MM.1S (cell line): ENCODE results near the gene MAP2.

Experiments
- DNase-seq: peaks from one replicate; pipeline ENCODE4 v3.0.0-alpha.2; 2015
- H2AFZ ChIP-seq: fragments of 300-600 bp; sonication (generic); 2 replicates; pipeline ENCODE4 v1.6.0; 2016; ENCODE audit warnings: antibody characterized with exemption, low read length
- H3F3A ChIP-seq: fragments of 300-600 bp; sonication (generic); 2 replicates; pipeline ENCODE4 v1.6.1; 2016; ENCODE audit warnings: mild to moderate bottlenecking, antibody characterized with exemption, low read length, moderate library complexity, mixed read lengths; ENCODE audit not compliant: insufficient read depth
- H3K27ac ChIP-seq: fragments of 300-600 bp; sonication (generic); 2 replicates; pipeline ENCODE4 v1.5.1; 2016; ENCODE audit warnings: mild to moderate bottlenecking, low read length
- H3K27me3 ChIP-seq: fragments of 300-600 bp; sonication (generic); replicated peaks from 2 replicates; pipeline ENCODE4 v1.6.0; 2016; ENCODE audit warnings: low read length; ENCODE audit not compliant: insufficient read depth
- H3K36me3 ChIP-seq: fragments of 300-600 bp; sonication (generic); replicated peaks from 2 replicates; pipeline ENCODE4 v1.6.1; 2016; ENCODE audit warnings: mild to moderate bottlenecking, low read length, mixed read lengths; ENCODE audit not compliant: insufficient read depth
- H3K4me1 ChIP-seq: fragments of 300-600 bp; sonication (generic); 2 replicates; pipeline ENCODE4 v1.6.1; 2016; ENCODE audit warnings: low read length, mixed read lengths
- H3K4me2 ChIP-seq: fragments of 300-600 bp; sonication (generic); 2 replicates; pipeline ENCODE4 v1.6.0; 2016; ENCODE audit warnings: low read depth, low read length
- H3K4me3 ChIP-seq: fragments of 300-600 bp; sonication (generic); 2 replicates; pipeline ENCODE4 v1.5.1; 2016; ENCODE audit warnings: low read length, mixed read lengths
- H3K79me2 ChIP-seq: fragments of 300-600 bp; sonication (generic); 2 replicates; pipeline ENCODE4 v1.6.1; 2016; ENCODE audit warnings: mixed run types, low read length, mixed read lengths
- H3K9ac ChIP-seq: fragments of 300-600 bp; sonication (generic); 2 replicates; pipeline ENCODE4 v1.6.1; 2016; ENCODE audit warnings: low read length, mixed read lengths
- H3K9me2 ChIP-seq: fragments of 300-600 bp; sonication (generic); replicated peaks from 2 replicates; pipeline ENCODE4 v1.6.1; 2016; ENCODE audit warnings: mild to moderate bottlenecking, low read length, mixed read lengths; ENCODE audit not compliant: insufficient read depth
- H3K9me3 ChIP-seq: fragments of 300-600 bp; sonication (generic); replicated peaks from 2 replicates; pipeline ENCODE4 v1.6.1; 2016; ENCODE audit warnings: mild to moderate bottlenecking, low read length, mixed read lengths; ENCODE audit not compliant: insufficient read depth
- H4K20me1 ChIP-seq: fragments of 300-600 bp; sonication (generic); 2 replicates; pipeline ENCODE4 v1.6.1; 2016; ENCODE audit warnings: mild to moderate bottlenecking, low read length, moderate library complexity, mixed read lengths; ENCODE audit not compliant: insufficient read depth
- EZH2 ChIP-seq: fragments of 300-600 bp; sonication (generic); optimal IDR thresholded peaks from 2 replicates; pipeline ENCODE3; 2017; ENCODE audit warnings: low read depth, mild to moderate bottlenecking, antibody characterized with exemption, low read length, mixed read lengths
- EZH2phosphoT487 ChIP-seq: fragments of 300-600 bp; sonication (generic); IDR thresholded peaks from 2 replicates; pipeline ENCODE4 v1.6.1; 2018; ENCODE audit warnings: antibody characterized with exemption, low read length
- TF ChIP-seq, protein P1 (sequence below): fragments of 300-600 bp; sonication (generic); IDR thresholded peaks from 2 replicates; pipeline ENCODE4 v1.5.1; 2016; ENCODE audit warnings: antibody characterized with exemption, low read length, mixed read lengths

The MAP2 gene

DNA sequence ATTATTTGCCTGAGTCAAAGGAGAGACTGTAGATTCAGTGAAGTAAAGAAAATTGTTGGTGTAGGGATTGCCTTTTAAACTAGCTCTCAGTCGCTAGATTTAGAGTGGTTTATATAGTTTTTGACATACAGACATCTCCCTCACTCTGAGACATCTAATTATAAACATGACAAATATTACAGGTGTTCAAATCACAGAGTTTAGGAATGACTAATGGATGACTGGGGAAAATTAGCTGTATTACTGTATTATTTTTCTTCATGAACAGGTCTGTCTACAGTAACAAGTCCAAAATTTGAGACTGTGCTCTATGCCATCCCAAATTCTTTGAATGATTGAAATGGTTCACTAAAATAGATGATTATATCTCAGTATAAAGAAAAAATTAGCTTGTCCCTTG lies 40.0 kb downstream of the MAP2 start:
- Histone ChIP-seq H3K9ac (no peak overlapping the region), H3K4me3 (no peak overlapping the region), H2AFZ (no peak overlapping the region), H3K27ac (no peak overlapping the region), H3K9me3 (no peaks in the 10 kb centered on the region), H3K4me1 (no peaks in the 10 kb centered on the region), H4K20me1 (no peaks in the 10 kb centered on the region), H3K27me3 (no peaks in the 10 kb centered on the region), H3K36me3 (no peaks in the 10 kb centered on the region), H3K4me2 (no peak overlapping the region), H3K79me2 (no peaks in the 10 kb centered on the region), H3K9me2 (no peaks in the 10 kb centered on the region), H3F3A (no peaks in the 10 kb centered on the region)
- DNase-seq: no peak
- no peak for TF ChIP-seq EZH2phosphoT487
- no peak for TF ChIP-seq EZH2
- TF ChIP-seq, protein P1, sequence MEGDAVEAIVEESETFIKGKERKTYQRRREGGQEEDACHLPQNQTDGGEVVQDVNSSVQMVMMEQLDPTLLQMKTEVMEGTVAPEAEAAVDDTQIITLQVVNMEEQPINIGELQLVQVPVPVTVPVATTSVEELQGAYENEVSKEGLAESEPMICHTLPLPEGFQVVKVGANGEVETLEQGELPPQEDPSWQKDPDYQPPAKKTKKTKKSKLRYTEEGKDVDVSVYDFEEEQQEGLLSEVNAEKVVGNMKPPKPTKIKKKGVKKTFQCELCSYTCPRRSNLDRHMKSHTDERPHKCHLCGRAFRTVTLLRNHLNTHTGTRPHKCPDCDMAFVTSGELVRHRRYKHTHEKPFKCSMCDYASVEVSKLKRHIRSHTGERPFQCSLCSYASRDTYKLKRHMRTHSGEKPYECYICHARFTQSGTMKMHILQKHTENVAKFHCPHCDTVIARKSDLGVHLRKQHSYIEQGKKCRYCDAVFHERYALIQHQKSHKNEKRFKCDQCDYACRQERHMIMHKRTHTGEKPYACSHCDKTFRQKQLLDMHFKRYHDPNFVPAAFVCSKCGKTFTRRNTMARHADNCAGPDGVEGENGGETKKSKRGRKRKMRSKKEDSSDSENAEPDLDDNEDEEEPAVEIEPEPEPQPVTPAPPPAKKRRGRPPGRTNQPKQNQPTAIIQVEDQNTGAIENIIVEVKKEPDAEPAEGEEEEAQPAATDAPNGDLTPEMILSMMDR: no peak

DNA sequence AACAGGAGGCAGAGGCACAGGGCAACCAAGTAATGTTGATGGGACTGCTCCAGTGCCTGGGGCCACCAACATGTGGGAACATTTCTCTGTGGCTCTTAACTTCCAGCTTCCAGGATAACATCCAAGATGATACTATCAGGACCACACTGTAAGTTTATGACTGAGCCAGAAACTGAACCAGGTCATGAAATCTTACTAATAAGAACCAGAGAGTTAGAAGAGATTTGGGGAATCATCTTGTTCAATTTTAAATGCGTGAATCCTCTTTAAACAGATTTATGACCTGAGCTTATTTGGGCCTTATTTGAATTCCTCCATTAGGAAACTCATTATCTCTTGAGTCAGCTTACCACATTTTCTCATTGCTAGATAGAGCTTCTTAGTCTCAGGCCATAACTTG lies 45.0 kb downstream of the MAP2 start:
- Histone ChIP-seq H3K27ac (no peak overlapping the region), H3K4me1 (no peaks in the 10 kb centered on the region), H3K9me3 (no peaks in the 10 kb centered on the region), H3K4me2 (no peak overlapping the region), H3K4me3 (no peak overlapping the region), H3K9me2 (no peaks in the 10 kb centered on the region), H3F3A (no peaks in the 10 kb centered on the region), H4K20me1 (no peaks in the 10 kb centered on the region), H2AFZ (no peak overlapping the region), H3K36me3 (no peaks in the 10 kb centered on the region), H3K9ac (no peak overlapping the region), H3K27me3 (no peaks in the 10 kb centered on the region), H3K79me2 (no peaks in the 10 kb centered on the region)
- no peak for DNase-seq
- TF ChIP-seq, protein P1: no peak
- no peak for TF ChIP-seq EZH2
- no peak for TF ChIP-seq EZH2phosphoT487

DNA sequence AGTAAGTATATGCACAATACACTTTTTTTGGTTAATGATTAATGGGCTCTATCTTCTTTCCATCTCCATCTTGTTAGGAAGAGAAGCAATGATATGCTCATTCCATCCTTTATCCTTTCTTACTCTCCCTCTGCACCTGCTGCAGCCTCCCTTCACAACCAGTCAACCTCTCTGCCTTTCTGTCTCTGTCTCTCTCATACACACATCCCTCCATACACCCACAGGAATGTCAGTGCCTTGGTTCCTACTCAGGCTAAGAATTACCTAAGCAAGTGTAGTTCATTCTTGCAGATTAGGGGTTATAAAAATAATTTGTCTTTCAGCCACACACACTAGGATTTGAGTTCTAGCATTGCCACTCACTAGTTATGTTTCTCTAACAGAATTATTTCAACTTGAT lies 45.6 kb downstream of the MAP2 start:
- Histone ChIP-seq H3K79me2 (no peaks in the 10 kb centered on the region), H3F3A (no peaks in the 10 kb centered on the region), H3K9ac (no peak overlapping the region), H3K36me3 (no peaks in the 10 kb centered on the region), H3K4me3 (no peak overlapping the region), H3K4me2 (no peak overlapping the region), H2AFZ (no peak overlapping the region), H3K4me1 (no peaks in the 10 kb centered on the region), H4K20me1 (no peaks in the 10 kb centered on the region), H3K27ac (no peak overlapping the region), H3K9me2 (no peaks in the 10 kb centered on the region), H3K27me3 (no peaks in the 10 kb centered on the region), H3K9me3 (no peaks in the 10 kb centered on the region)
- TF ChIP-seq, protein P1: no peak
- no peak for TF ChIP-seq EZH2
- no peak for TF ChIP-seq EZH2phosphoT487
- DNase-seq: no peak
